GM19468 (cell line): ENCODE data around the gene EPHB2.
A peak's percentile ranks its signal among the peaks of the same experiment; 100 is the strongest.

Experiments used
- ATAC-seq: cut with Tn5 transposase; IDR thresholded peaks from one replicate; pipeline ENCODE4 v1.9.1; 2021; ENCODE audit warnings: mild to moderate bottlenecking, moderate library complexity, moderate number of reproducible peaks; ENCODE audit not compliant: unreplicated experiment; ENCODE audit errors: extremely low read depth

Gene EPHB2

GRCh38 chr1:22747735-22748073, 37.1 kb downstream of the EPHB2 start:
- no peak for ATAC-seq

GRCh38 chr1:22749503-22749902, 38.9 kb downstream of the EPHB2 start:
- no peak for ATAC-seq

- no peak for ATAC-seq
Measured at GRCh38 chr1:22749919-22750684, 39.5 kb downstream of the EPHB2 start.

- ATAC-seq = no peak
Measured at GRCh38 chr1:22750685-22751051, 40.0 kb downstream of the EPHB2 start.

GRCh38 chr1:22751124-22751531, 40.5 kb downstream of the EPHB2 start:
- ATAC-seq = no peak

GRCh38 chr1:22752339-22752738, 41.7 kb downstream of the EPHB2 start:
- ATAC-seq = no peak

GRCh38 chr1:22753481-22753971, 42.9 kb downstream of the EPHB2 start:
- ATAC-seq = no peak

GRCh38 chr1:22754106-22754768, 43.6 kb downstream of the EPHB2 start:
- ATAC-seq = peak; percentile 8

GRCh38 chr1:22754824-22755223, 44.2 kb downstream of the EPHB2 start:
- ATAC-seq = no peak

GRCh38 chr1:22755641-22756040, 45.0 kb downstream of the EPHB2 start:
- ATAC-seq = no peak

- no peak for ATAC-seq
Measured at GRCh38 chr1:22756125-22756735, 45.6 kb downstream of the EPHB2 start.

GRCh38 chr1:22760455-22760854, 49.8 kb downstream of the EPHB2 start:
- ATAC-seq = no peak

GRCh38 chr1:22761101-22761500, 50.5 kb downstream of the EPHB2 start:
- no peak for ATAC-seq

GRCh38 chr1:22761821-22762220, 51.2 kb downstream of the EPHB2 start:
- no peak for ATAC-seq

- no peak for ATAC-seq
Measured at GRCh38 chr1:22763487-22764200, 53.0 kb downstream of the EPHB2 start.

GRCh38 chr1:22767852-22768251, 57.2 kb downstream of the EPHB2 start:
- no peak for ATAC-seq

GRCh38 chr1:22769932-22770331, 59.3 kb downstream of the EPHB2 start:
- ATAC-seq = no peak

- ATAC-seq = no peak
Measured at GRCh38 chr1:22772014-22772413, 61.4 kb downstream of the EPHB2 start.

- ATAC-seq = no peak
Measured at GRCh38 chr1:22773981-22774832, 63.6 kb downstream of the EPHB2 start.

GRCh38 chr1:22774833-22775182, 64.2 kb downstream of the EPHB2 start:
- ATAC-seq = no peak
